CD14-positive monocyte (primary cell): ENCODE measurements around the gene RETREG3. TPM values are rescaled to one million over a fixed set of nuclear protein-coding genes. Genes with fewer than 3 reads are reported as not detected.

Experiments used
- DNase-seq, 3 donors: peaks; one replicate each; pipeline ENCODE4 v3.0.0-alpha.2; 2011 to 2022
- H2AFZ ChIP-seq: 2 replicates; pipeline ENCODE4 v1.6.0; 2012; ENCODE audit warnings: mild to moderate bottlenecking, low read depth, low read length, inconsistent platforms; ENCODE audit not compliant: insufficient read depth, poor library complexity, severe bottlenecking
- H3K27ac ChIP-seq, 2 donors: 1 replicate in 1 of 2; 2 replicates in 1 of 2; pipeline ENCODE4 v1.5.1; 2012 to 2013; ENCODE audit warnings: low read length in 2 of 2, control low read depth in 1 of 2, inconsistent platforms in 1 of 2, low read depth in 1 of 2, mild to moderate bottlenecking in 1 of 2
- H3K27me3 ChIP-seq, 2 donors: one replicate each; pipeline versions ENCODE4 v1.6.0 to v1.6.1; 2011 to 2013; ENCODE audit warnings: low read length in 2 of 2; ENCODE audit not compliant: control insufficient read depth in 2 of 2, insufficient read depth in 2 of 2
- H3K36me3 ChIP-seq, 2 donors: replicated peaks in 1 of 2; 1 replicate in 1 of 2; 2 replicates in 1 of 2; pipeline versions ENCODE4 v1.5.1 to v1.6.1; 2012 to 2013; ENCODE audit warnings: low read length in 2 of 2, control low read depth in 1 of 2, inconsistent platforms in 1 of 2, mild to moderate bottlenecking in 1 of 2; ENCODE audit not compliant: insufficient read depth in 2 of 2, control insufficient read depth in 1 of 2
- H3K4me1 ChIP-seq, 2 donors: 1 replicate in 1 of 2; 2 replicates in 1 of 2; pipeline versions ENCODE4 v1.5.1 to v1.6.1; 2012 to 2013; ENCODE audit warnings: low read length in 2 of 2, control low read depth in 1 of 2, inconsistent platforms in 1 of 2, mild to moderate bottlenecking in 1 of 2, moderate library complexity in 1 of 2; ENCODE audit not compliant: insufficient read depth in 2 of 2, control insufficient read depth in 1 of 2
- H3K4me2 ChIP-seq: replicated peaks from 2 replicates; pipeline ENCODE3; 2012; ENCODE audit warnings: low read length, moderate library complexity, mild to moderate bottlenecking; ENCODE audit not compliant: poor library complexity, severe bottlenecking; ENCODE audit errors: extremely low read depth
- H3K4me3 ChIP-seq, 3 experiments: fragments of 200-600 bp in 1 of 3; sonication (generic) in 1 of 3; replicated peaks in 1 of 3; 1 replicate in 2 of 3; 2 replicates in 1 of 3; pipeline ENCODE4 v1.5.1; 2011 to 2013; ENCODE audit warnings: low read length in 3 of 3, mild to moderate bottlenecking in 3 of 3, control low read depth in 2 of 3, low read depth in 2 of 3, inconsistent platforms in 1 of 3, moderate library complexity in 1 of 3
- H3K79me2 ChIP-seq: 2 replicates; pipeline ENCODE4 v1.6.0; 2012; ENCODE audit warnings: mild to moderate bottlenecking, control low read depth, inconsistent platforms, low read length, moderate library complexity; ENCODE audit not compliant: insufficient read depth
- H3K9ac ChIP-seq: 2 replicates; pipeline ENCODE4 v1.6.0; 2017; ENCODE audit warnings: low read length, mild to moderate bottlenecking; ENCODE audit not compliant: insufficient read depth, poor library complexity, severe bottlenecking
- H3K9me3 ChIP-seq, 2 donors: replicated peaks in 1 of 2; 1 replicate in 1 of 2; 2 replicates in 1 of 2; pipeline versions ENCODE4 v1.5.1 to v1.6.1; 2012 to 2013; ENCODE audit warnings: low read length in 2 of 2, control low read depth in 1 of 2; ENCODE audit not compliant: control insufficient read depth in 1 of 2, insufficient read depth in 1 of 2
- H4K20me1 ChIP-seq: 2 replicates; pipeline ENCODE4 v1.6.0; 2012; ENCODE audit warnings: mild to moderate bottlenecking, low read length, control low read depth, moderate library complexity; ENCODE audit not compliant: insufficient read depth
- H3K27ac Mint-ChIP-seq, 7 donors: one replicate each; pipeline ENCODE4 v1.8.0; 2020; ENCODE audit warnings: mild to moderate bottlenecking in 7 of 7, mixed read lengths in 7 of 7, moderate library complexity in 6 of 7, inconsistent platforms in 2 of 7
- H3K27me3 Mint-ChIP-seq, 3 donors: one replicate each; pipeline ENCODE4 v1.8.0; 2021 to 2022; ENCODE audit warnings: low read depth in 3 of 3, mild to moderate bottlenecking in 3 of 3, mixed read lengths in 3 of 3, moderate library complexity in 3 of 3, inconsistent platforms in 1 of 3
- H3K36me3 Mint-ChIP-seq, 2 donors: one replicate each; pipeline ENCODE4 v1.8.0; 2020; ENCODE audit warnings: mixed read lengths in 2 of 2, inconsistent platforms in 1 of 2, mild to moderate bottlenecking in 1 of 2
- H3K4me1 Mint-ChIP-seq: one replicate; pipeline ENCODE4 v1.8.0; 2020; ENCODE audit warnings: mild to moderate bottlenecking, mixed read lengths
- H3K4me3 Mint-ChIP-seq, 2 donors: one replicate each; pipeline ENCODE4 v1.8.0; 2020; ENCODE audit warnings: mild to moderate bottlenecking in 2 of 2, mixed read lengths in 2 of 2, moderate library complexity in 1 of 2
- H3K9me3 Mint-ChIP-seq, 7 donors: one replicate each; pipeline ENCODE4 v1.8.0; 2020 to 2022; ENCODE audit warnings: mixed read lengths in 7 of 7, mild to moderate bottlenecking in 6 of 7, moderate library complexity in 6 of 7, inconsistent platforms in 2 of 7
- WGBS: methylation state at CpG from one replicate; pipeline ENCODE4 v1.1.5; 2013; ENCODE audit warnings: missing lambda C conversion rate; ENCODE audit not compliant: insufficient coverage; 5-methylcytosine and 5-hydroxymethylcytosine counted together
- intact Hi-C, 2 donors: fragments of 100-400 bp; cut with micrococcal nuclease; formaldehyde crosslinking; loops; one replicate each; pipeline versions ENCODE4 v1.15.0 to v1.15.1; 2023
- polyA plus RNA-seq, 3 donors: library from polyadenylated mRNA; depleted of rRNA in 1 of 3; unstranded in 2 of 3; stranded (reverse) in 1 of 3; fragments of 300-500 nt in 2 of 3; fragments of >200 nt in 1 of 3; fragmentation: Illumina TruSeq in 2 of 3; gene quantifications; 1 replicate in 2 of 3; 2 replicates in 1 of 3; pipeline ENCODE4 v1.2.3, GENCODE V29; 2012 to 2021
- TF ChIP-seq, protein P1 (sequence below): fragments of 200-600 bp; IDR thresholded peaks from one replicate; pipeline ENCODE4 v1.8.0; 2022; ENCODE audit warnings: antibody characterized with exemption, mild to moderate bottlenecking

Gene RETREG3
- polyA plus RNA-seq, 3 donors: 34.0 to 69.9 (median 69.9) TPM

GRCh38 chr17:42531455-42532354 is 77.5 kb downstream of the RETREG3 start:
- H2AFZ ChIP-seq: peak overlapping the region; percentile 70
- H3K9ac ChIP-seq: no peak overlapping the region
- H3K4me2 ChIP-seq: peak overlapping the region; percentile 70
- no peaks in the 10 kb centered on the region for H3K36me3 ChIP-seq
- Mint-ChIP-seq H3K4me1 (peaks cover 41% of the 10 kb centered on the region), H3K27ac (peak overlapping the region in 5 of 7 donors; percentile 8 to 68 (median 30)), H3K9me3 (no peaks in the 10 kb centered on the region), H3K4me3 (peak overlapping the region; percentile 77 to 82), H3K36me3 (no peaks in the 10 kb centered on the region), H3K27me3 (peaks cover 0 to 15% (median 0%) of the 10 kb centered on the region in 3 donors)
- DNase-seq: peak; percentile 38 to 63 (median 61)
- intact Hi-C loops: no loop called here
- no peak overlapping the region for H3K27ac ChIP-seq
- H3K4me1 ChIP-seq: peaks cover 34 to 45% of the 10 kb centered on the region in 2 donors
- WGBS: 13% methylated on average over 52 of the region's 60 CpGs
- no peaks in the 10 kb centered on the region for H3K27me3 ChIP-seq
- peak overlapping the region; percentile 57 to 69 (median 68) for H3K4me3 ChIP-seq
- H4K20me1 ChIP-seq: peaks cover 2% of the 10 kb centered on the region
- no peaks in the 10 kb centered on the region for H3K9me3 ChIP-seq
- TF ChIP-seq, protein P1, sequence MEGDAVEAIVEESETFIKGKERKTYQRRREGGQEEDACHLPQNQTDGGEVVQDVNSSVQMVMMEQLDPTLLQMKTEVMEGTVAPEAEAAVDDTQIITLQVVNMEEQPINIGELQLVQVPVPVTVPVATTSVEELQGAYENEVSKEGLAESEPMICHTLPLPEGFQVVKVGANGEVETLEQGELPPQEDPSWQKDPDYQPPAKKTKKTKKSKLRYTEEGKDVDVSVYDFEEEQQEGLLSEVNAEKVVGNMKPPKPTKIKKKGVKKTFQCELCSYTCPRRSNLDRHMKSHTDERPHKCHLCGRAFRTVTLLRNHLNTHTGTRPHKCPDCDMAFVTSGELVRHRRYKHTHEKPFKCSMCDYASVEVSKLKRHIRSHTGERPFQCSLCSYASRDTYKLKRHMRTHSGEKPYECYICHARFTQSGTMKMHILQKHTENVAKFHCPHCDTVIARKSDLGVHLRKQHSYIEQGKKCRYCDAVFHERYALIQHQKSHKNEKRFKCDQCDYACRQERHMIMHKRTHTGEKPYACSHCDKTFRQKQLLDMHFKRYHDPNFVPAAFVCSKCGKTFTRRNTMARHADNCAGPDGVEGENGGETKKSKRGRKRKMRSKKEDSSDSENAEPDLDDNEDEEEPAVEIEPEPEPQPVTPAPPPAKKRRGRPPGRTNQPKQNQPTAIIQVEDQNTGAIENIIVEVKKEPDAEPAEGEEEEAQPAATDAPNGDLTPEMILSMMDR: peak; percentile 50
- peaks cover 2% of the 10 kb centered on the region for H3K79me2 ChIP-seq

GRCh38 chr17:42530952-42531454 is 78.2 kb downstream of the RETREG3 start:
- no peaks in the 10 kb centered on the region for H3K36me3 ChIP-seq
- H3K9me3 ChIP-seq: no peaks in the 10 kb centered on the region
- H3K27ac ChIP-seq: no peak overlapping the region
- H3K27me3 Mint-ChIP-seq: peaks cover 0 to 15% (median 0%) of the 10 kb centered on the region in 3 donors
- peak overlapping the region in 1 of 2 donors; percentile 42 for H3K4me3 Mint-ChIP-seq
- H3K79me2 ChIP-seq: no peaks in the 10 kb centered on the region
- H3K36me3 Mint-ChIP-seq: no peaks in the 10 kb centered on the region
- no peak for DNase-seq
- no peak overlapping the region for H2AFZ ChIP-seq
- no peaks in the 10 kb centered on the region for H3K27me3 ChIP-seq
- peak overlapping the region in 1 of 7 donors; percentile 19 for H3K27ac Mint-ChIP-seq
- TF ChIP-seq, protein P1: no peak
- no peak overlapping the region for H3K4me3 ChIP-seq
- no peak overlapping the region for H3K9ac ChIP-seq
- peaks cover 32 to 43% of the 10 kb centered on the region in 2 donors for H3K4me1 ChIP-seq
- intact Hi-C loops: no loop called here
- no peaks in the 10 kb centered on the region for H4K20me1 ChIP-seq
- peaks cover 0 to 2% (median 0%) of the 10 kb centered on the region in 7 donors for H3K9me3 Mint-ChIP-seq
- no peak overlapping the region for H3K4me2 ChIP-seq
- H3K4me1 Mint-ChIP-seq: peaks cover 39% of the 10 kb centered on the region
- WGBS: 100% methylated on average over 1 of the region's 2 CpGs

Other genes starting within 250 kb of the RETREG3 start
- 100 to 1,000 TPM in 2 of 3 donors, 10 to 100 TPM in 1; 73.0 to 155 (median 110) TPM for gene STAT3, start 220.9 kb downstream of the RETREG3 start, polyA plus RNA-seq
- gene CAVIN1, start 186.1 kb downstream of the RETREG3 start, polyA plus RNA-seq: under 1 TPM in 1 of 3 donors, not detected in 2; 0.01 TPM
- 100 to 1,000 TPM in 1 of 3 donors, 10 to 100 TPM in 2; 36.1 to 126 (median 55.1) TPM for gene ATP6V0A1, start 150.5 kb downstream of the RETREG3 start, polyA plus RNA-seq
- 10 to 100 TPM; 10.4 to 32.9 (median 24.9) TPM for gene NAGLU, start 73.1 kb downstream of the RETREG3 start, polyA plus RNA-seq
- under 1 TPM; 0.19 to 0.72 (median 0.27) TPM for gene HSD17B1, start 56.5 kb downstream of the RETREG3 start, polyA plus RNA-seq
- gene COASY, start 47.2 kb downstream of the RETREG3 start, polyA plus RNA-seq: 10 to 100 TPM; 52.6 to 63.8 (median 57.9) TPM
- gene MLX, start 42.3 kb downstream of the RETREG3 start, polyA plus RNA-seq: 100 to 1,000 TPM in 1 of 3 donors, 10 to 100 TPM in 2; 61.4 to 106 (median 63.5) TPM
- 1 to 10 TPM in 1 of 3 donors, not detected in 2; 1.2 TPM for gene PSMC3IP, start 31.6 kb downstream of the RETREG3 start, polyA plus RNA-seq
- 10 to 100 TPM in 2 of 3 donors, 1 to 10 TPM in 1; 7.5 to 17.4 (median 10.2) TPM for gene TUBG1, start 309 bp upstream of the RETREG3 start, polyA plus RNA-seq
- gene TUBG2, start 49.9 kb upstream of the RETREG3 start, polyA plus RNA-seq: 1 to 10 TPM in 1 of 3 donors, under 1 TPM in 2; 0.31 to 7.3 (median 0.47) TPM
- under 1 TPM; 0.38 to 0.43 (median 0.41) TPM for gene PLEKHH3, start 67.6 kb upstream of the RETREG3 start, polyA plus RNA-seq
- gene CCR10, start 72.5 kb upstream of the RETREG3 start, polyA plus RNA-seq: under 1 TPM in 2 of 3 donors, not detected in 1; 0.13 to 0.37 TPM
- gene CNTNAP1, start 73.2 kb upstream of the RETREG3 start, polyA plus RNA-seq: under 1 TPM in 2 of 3 donors, not detected in 1; 0.23 to 0.24 TPM
- gene EZH1, start 135.7 kb upstream of the RETREG3 start, polyA plus RNA-seq: 100 to 1,000 TPM in 1 of 3 donors, 10 to 100 TPM in 2; 12.3 to 169 (median 17.8) TPM
- not detected for gene RAMP2, start 151.9 kb upstream of the RETREG3 start, polyA plus RNA-seq
- gene VPS25, start 164.1 kb upstream of the RETREG3 start, polyA plus RNA-seq: 100 to 1,000 TPM in 2 of 3 donors, 10 to 100 TPM in 1; 71.3 to 125 (median 104) TPM
- gene WNK4, start 171.2 kb upstream of the RETREG3 start, polyA plus RNA-seq: not detected
- 100 to 1,000 TPM in 2 of 3 donors, 10 to 100 TPM in 1; 21.5 to 171 (median 156) TPM for gene COA3, start 189.3 kb upstream of the RETREG3 start, polyA plus RNA-seq
- gene CNTD1, start 189.5 kb upstream of the RETREG3 start, polyA plus RNA-seq: not detected
- gene BECN1, start 214.9 kb upstream of the RETREG3 start, polyA plus RNA-seq: 100 to 1,000 TPM in 1 of 3 donors, 10 to 100 TPM in 2; 68.1 to 105 (median 91.8) TPM
- 100 to 1,000 TPM in 2 of 3 donors, 10 to 100 TPM in 1; 61.9 to 137 (median 124) TPM for gene PSME3, start 224.0 kb upstream of the RETREG3 start, polyA plus RNA-seq
- gene AOC2, start 235.2 kb upstream of the RETREG3 start, polyA plus RNA-seq: 1 to 10 TPM in 1 of 3 donors, under 1 TPM in 1, not detected in 1; 0.09 to 1.6 TPM
- gene AOC3, start 241.8 kb upstream of the RETREG3 start, polyA plus RNA-seq: under 1 TPM in 1 of 3 donors, not detected in 2; 0.85 TPM